Calu3 (cell line): ENCODE data around the gene PCP2. TPM values are rescaled to one million over a fixed set of nuclear protein-coding genes. Genes with fewer than 3 reads are reported as not detected.

Source experiments
- BruUV-seq: library from RNA; stranded (reverse); fragments of 400-500 nt; replicated peaks from 2 replicates; lab custom pipeline; 2021; lab: Mats Ljungman, UMichigan
- CTCF ChIA-PET: fragments of 300-600 bp; sonication (Branson Sonifier 250); formaldehyde crosslinking; loops from one replicate; lab custom pipeline; 2022; ENCODE audit warnings: antibody characterized with exemption; lab: Charles Lee
- DNase-seq: peaks from one replicate; pipeline ENCODE4 v3.0.0; 2022
- H3K27ac Mint-ChIP-seq: one replicate; pipeline ENCODE4 v1.8.0; 2022; ENCODE audit warnings: mixed read lengths; ENCODE audit not compliant: unreplicated experiment
- H3K27me3 Mint-ChIP-seq: one replicate; pipeline ENCODE4 v1.8.0; 2022; ENCODE audit warnings: mixed read lengths; ENCODE audit not compliant: unreplicated experiment
- H3K36me3 Mint-ChIP-seq: one replicate; pipeline ENCODE4 v1.8.0; 2022; ENCODE audit warnings: mild to moderate bottlenecking, moderate library complexity, mixed read lengths; ENCODE audit not compliant: insufficient read depth, unreplicated experiment
- H3K4me1 Mint-ChIP-seq: one replicate; pipeline ENCODE4 v1.8.0; 2022; ENCODE audit warnings: mild to moderate bottlenecking, low read depth, mixed read lengths; ENCODE audit not compliant: unreplicated experiment
- H3K4me3 Mint-ChIP-seq: one replicate; pipeline ENCODE4 v1.8.0; 2022; ENCODE audit warnings: mild to moderate bottlenecking, low read depth, moderate library complexity, mixed read lengths; ENCODE audit not compliant: unreplicated experiment
- H3K9me3 Mint-ChIP-seq: one replicate; pipeline ENCODE4 v1.8.0; 2022; ENCODE audit warnings: low read depth, mixed read lengths; ENCODE audit not compliant: unreplicated experiment
- CTCF ChIP-seq: fragments of 200-600 bp; IDR thresholded peaks from one replicate; pipeline ENCODE4 v1.8.0; 2022; ENCODE audit warnings: antibody characterized with exemption; ENCODE audit not compliant: unreplicated experiment
- intact Hi-C: fragments of 100-400 bp; cut with micrococcal nuclease; formaldehyde crosslinking; loops from one replicate; pipeline ENCODE4 v1.10.0; 2022; ENCODE audit not compliant: unreplicated experiment
- total RNA-seq: library from RNA; stranded (reverse); gene quantifications from 2 replicates; pipeline ENCODE4 v1.2.3, GENCODE V29; 2022

The PCP2 gene
- total RNA-seq, 1 experiment from 2014 or later = not detected

GRCh38 chr19:7618771-7619510 lies 14.6 kb downstream of the PCP2 start:
- H3K4me3 Mint-ChIP-seq = peak overlapping the region; percentile 43
- no peak for TF ChIP-seq CTCF
- peaks cover 13% of the 10 kb centered on the region for H3K4me1 Mint-ChIP-seq
- CTCF ChIA-PET = interaction anchor here (0.6 to 2.1 kb wide), 3 partner anchors 11 to 62 kb away, joined by 3 to 8 read pairs (median 3); partner anchors contain the start of genes PET100 and TRAPPC5
- BruUV-seq = no TSS peak
- H3K27me3 Mint-ChIP-seq = no peaks in the 10 kb centered on the region
- no peaks in the 10 kb centered on the region for H3K9me3 Mint-ChIP-seq
- peak; percentile 83 for DNase-seq
- H3K27ac Mint-ChIP-seq = peak overlapping the region; percentile 90
- intact Hi-C loops = no loop called here
- H3K36me3 Mint-ChIP-seq = peaks cover 49% of the 10 kb centered on the region

GRCh38 chr19:7618348-7618747 lies 15.2 kb downstream of the PCP2 start:
- H3K36me3 Mint-ChIP-seq = peaks cover 48% of the 10 kb centered on the region
- CTCF ChIA-PET = interaction anchor here (2.1 kb wide), 1 partner anchor 50 kb away, joined by 8 read pairs; no protein-coding TSS in a partner anchor
- H3K27me3 Mint-ChIP-seq = no peaks in the 10 kb centered on the region
- BruUV-seq = no TSS peak
- peaks cover 13% of the 10 kb centered on the region for H3K4me1 Mint-ChIP-seq
- intact Hi-C loops = no loop called here
- peak overlapping the region; percentile 43 for H3K4me3 Mint-ChIP-seq
- DNase-seq = peak; percentile 34
- TF ChIP-seq CTCF = no peak
- peak overlapping the region; percentile 90 for H3K27ac Mint-ChIP-seq
- H3K9me3 Mint-ChIP-seq = no peaks in the 10 kb centered on the region

GRCh38 chr19:7617735-7618134 lies 15.8 kb downstream of the PCP2 start:
- BruUV-seq = no TSS peak
- no peak for DNase-seq
- no peak for TF ChIP-seq CTCF
- Mint-ChIP-seq H3K36me3 (peaks cover 48% of the 10 kb centered on the region), H3K4me1 (peaks cover 13% of the 10 kb centered on the region), H3K4me3 (no peak overlapping the region), H3K27me3 (no peaks in the 10 kb centered on the region), H3K27ac (peak overlapping the region; percentile 90), H3K9me3 (no peaks in the 10 kb centered on the region)
- CTCF ChIA-PET = interaction anchor here (2.1 kb wide), 1 partner anchor 49 kb away, joined by 8 read pairs; no protein-coding TSS in a partner anchor
- intact Hi-C loops = no loop called here

- no peak for TF ChIP-seq CTCF
- no peaks in the 10 kb centered on the region for H3K27me3 Mint-ChIP-seq
- no TSS peak for BruUV-seq
- H3K27ac Mint-ChIP-seq = no peak overlapping the region
- no peak for DNase-seq
- H3K9me3 Mint-ChIP-seq = no peaks in the 10 kb centered on the region
- intact Hi-C loops = no loop called here
- H3K4me3 Mint-ChIP-seq = no peak overlapping the region
- CTCF ChIA-PET = no interaction called here
- peaks cover 49% of the 10 kb centered on the region for H3K36me3 Mint-ChIP-seq
- peaks cover 13% of the 10 kb centered on the region for H3K4me1 Mint-ChIP-seq
Observed at GRCh38 chr19:7617172-7617571, 16.3 kb downstream of the PCP2 start.
